RWPE1 (cell line): ENCODE measurements around the gene GDPD5.
A peak's percentile ranks its signal among the peaks of the same experiment; 100 is the strongest.

Experiments used
- CTCF ChIA-PET: fragments of 350-600 bp; sonication (Branson Sonifier 250); formaldehyde crosslinking; extraction: SDS; loops from one replicate; lab custom pipeline; 2021; lab: Yijun Ruan, JAX
- POLR2A ChIA-PET: fragments of 400-600 bp; formaldehyde crosslinking; extraction: SDS; loops from one replicate; lab custom pipeline; 2020; ENCODE audit warnings: antibody characterized with exemption; ENCODE audit not compliant: low non-redundant PET; lab: Yijun Ruan, JAX
- DNase-seq: peaks from one replicate; pipeline ENCODE4 v3.0.0; 2012; ENCODE audit warnings: low spot score
- H3K27ac ChIP-seq: fragments of 450-650 bp; 2 replicates; pipeline ENCODE4 v1.5.1; 2017
- CTCF ChIP-seq: fragments of 450-650 bp; conservative IDR thresholded peaks from 2 replicates; pipeline ENCODE4 v1.5.1; 2017; ENCODE audit warnings: low read depth, mild to moderate bottlenecking

GDPD5 gene

GRCh38 chr11:75478783-75479596 lies 46.8 kb downstream of the GDPD5 start:
- ChIA-PET CTCF (no interaction called here), POLR2A (no interaction called here)

GRCh38 chr11:75477614-75477935 lies 48.2 kb downstream of the GDPD5 start:
- no peak for DNase-seq
- ChIA-PET CTCF (interaction anchor here (0.9 kb wide), 1 partner anchor 229 kb away, joined by 4 read pairs; no protein-coding TSS in a partner anchor), POLR2A (no interaction called here)
- TF ChIP-seq CTCF, result no peak
- H3K27ac ChIP-seq, result no peak overlapping the region

More at GRCh38 chr11:75478783-75479596, 46.8 kb downstream of the GDPD5 start:
- no peak for TF ChIP-seq CTCF
- no peak for DNase-seq
- no peak overlapping the region for H3K27ac ChIP-seq

GRCh38 chr11:75476739-75477613 lies 48.8 kb downstream of the GDPD5 start:
- TF ChIP-seq CTCF, result no peak
- POLR2A ChIA-PET, result no interaction called here
- no peak for DNase-seq
- H3K27ac ChIP-seq, result no peak overlapping the region
- CTCF ChIA-PET, result interaction anchor here (0.7 to 0.9 kb wide), 3 partner anchors 9 to 229 kb away, joined by 3 to 5 read pairs (median 4); no protein-coding TSS in a partner anchor

- ChIA-PET CTCF (no interaction called here), POLR2A (no interaction called here)
- 0 out of 2 replicates have a peak overlapping the region, but pooled peaks have one; percentile 10 for H3K27ac ChIP-seq
- TF ChIP-seq CTCF, result no peak
- peak; percentile 33 for DNase-seq
Measured at GRCh38 chr11:75475767-75476650, 49.7 kb downstream of the GDPD5 start.

- POLR2A ChIA-PET, result no interaction called here
- CTCF ChIA-PET, result no interaction called here
- TF ChIP-seq CTCF, result no peak
- no peak for DNase-seq
- 0 out of 2 replicates have a peak overlapping the region, but pooled peaks have one; percentile 10 for H3K27ac ChIP-seq
Measured at GRCh38 chr11:75474878-75475766, 50.6 kb downstream of the GDPD5 start.
